OCI-LY7 (cell line): ENCODE measurements around the gene HARS2. TPM values are rescaled to one million over a fixed set of nuclear protein-coding genes. Genes with fewer than 3 reads are reported as not detected.
"Not testable (repeated sequence)": the region's sequence is repeated elsewhere in the genome, so short reads cannot be mapped to it uniquely, and the experiment has no call there.

Experiments
- BruUV-seq: library from RNA; stranded (reverse); fragments of 400-500 nt; replicated peaks from 2 replicates; lab custom pipeline; 2021; lab: Mats Ljungman, UMichigan
- CTCF ChIA-PET: fragments of 300-600 bp; sonication (Branson Sonifier 250); formaldehyde crosslinking; loops from one replicate; lab custom pipeline; 2022; ENCODE audit warnings: antibody characterized with exemption; ENCODE audit not compliant: unreplicated experiment; lab: Charles Lee
- POLR2A ChIA-PET: fragments of 300-600 bp; sonication (Branson Sonifier 250); formaldehyde crosslinking; loops from one replicate; lab custom pipeline; 2022; ENCODE audit warnings: antibody characterized with exemption; lab: Charles Lee
- DNase-seq: peaks from one replicate; pipeline ENCODE4 v3.0.0-alpha.2; 2015; ENCODE audit warnings: low spot score
- H2AFZ ChIP-seq: fragments of 200-600 bp; sonication (generic), shearing (Covaris generic); 2 replicates; pipeline ENCODE4 v1.6.1; 2014; ENCODE audit warnings: mild to moderate bottlenecking, antibody characterized with exemption, low read length, moderate library complexity
- H3K27ac ChIP-seq: fragments of 200-600 bp; sonication (generic); 2 replicates; pipeline ENCODE4 v1.5.1; 2014; ENCODE audit warnings: mixed run types, low read depth, mild to moderate bottlenecking, moderate library complexity, low read length, inconsistent platforms; ENCODE audit not compliant: poor library complexity, severe bottlenecking
- H3K36me3 ChIP-seq: fragments of 200-600 bp; sonication (generic); 2 replicates; pipeline ENCODE4 v1.6.1; 2014; ENCODE audit warnings: mild to moderate bottlenecking, antibody characterized with exemption, low read length, moderate library complexity, mixed read lengths; ENCODE audit not compliant: insufficient read depth
- H3K4me1 ChIP-seq: fragments of 200-600 bp; sonication (generic); 2 replicates; pipeline ENCODE4 v1.5.1; 2014; ENCODE audit warnings: mild to moderate bottlenecking, low read length; ENCODE audit not compliant: insufficient read depth, poor library complexity, severe bottlenecking
- H3K4me2 ChIP-seq: fragments of 200-600 bp; sonication (generic); 2 replicates; pipeline ENCODE4 v1.6.1; 2014; ENCODE audit warnings: mild to moderate bottlenecking, low read length
- H3K4me3 ChIP-seq: fragments of 200-600 bp; sonication (generic); 2 replicates; pipeline ENCODE4 v1.5.1; 2014; ENCODE audit warnings: mild to moderate bottlenecking, low read depth, low read length; ENCODE audit not compliant: poor library complexity, severe bottlenecking
- H3K79me2 ChIP-seq: fragments of 200-600 bp; sonication (generic); 2 replicates; pipeline ENCODE4 v1.6.1; 2016; ENCODE audit warnings: low read depth, mild to moderate bottlenecking, low read length, moderate library complexity, mixed read lengths; ENCODE audit not compliant: insufficient read depth
- H3K9me2 ChIP-seq: fragments of 200-600 bp; sonication (generic); 2 replicates; pipeline ENCODE4 v1.6.1; 2016; ENCODE audit warnings: mild to moderate bottlenecking, low read length, mixed read lengths; ENCODE audit not compliant: insufficient read depth
- H3K9me3 ChIP-seq: fragments of 200-600 bp; sonication (generic); 2 replicates; pipeline ENCODE4 v1.6.1; 2014; ENCODE audit warnings: mild to moderate bottlenecking, mixed run types, low read length, mixed read lengths
- H4K20me1 ChIP-seq: fragments of 200-600 bp; sonication (generic); 2 replicates; pipeline ENCODE4 v1.6.1; 2014; ENCODE audit warnings: mild to moderate bottlenecking, antibody characterized with exemption, low read length, moderate library complexity, mixed read lengths; ENCODE audit not compliant: insufficient read depth
- EZH2phosphoT487 ChIP-seq: fragments of 200-600 bp; sonication (generic); IDR thresholded peaks from 2 replicates; pipeline ENCODE4 v1.6.1; 2018; ENCODE audit warnings: low read depth, borderline replicate concordance, mild to moderate bottlenecking, mixed run types, antibody characterized with exemption, low read length, moderate library complexity, mixed read lengths
- intact Hi-C: fragments of 100-400 bp; cut with micrococcal nuclease; formaldehyde crosslinking; loops from one replicate; pipeline ENCODE4 v1.10.0; 2022; ENCODE audit not compliant: unreplicated experiment
- total RNA-seq, 2 experiments: library from RNA; depleted of rRNA in 1 of 2; stranded (reverse); fragments of >200 nt in 1 of 2; shearing (Covaris generic) in 1 of 2; gene quantifications; 2 replicates each; pipeline ENCODE4 v1.2.3, GENCODE V29; 2014 to 2022
- TF ChIP-seq, protein P1 (sequence below): fragments of 200-600 bp; sonication (generic); conservative IDR thresholded peaks from 2 replicates; pipeline ENCODE4 v1.5.1; 2014; ENCODE audit warnings: mild to moderate bottlenecking, antibody characterized with exemption, low read length, moderate library complexity, mixed read lengths

The HARS2 gene
- total RNA-seq, 2 experiments from 2014 or later: 20.8 to 27.3 TPM

DNA sequence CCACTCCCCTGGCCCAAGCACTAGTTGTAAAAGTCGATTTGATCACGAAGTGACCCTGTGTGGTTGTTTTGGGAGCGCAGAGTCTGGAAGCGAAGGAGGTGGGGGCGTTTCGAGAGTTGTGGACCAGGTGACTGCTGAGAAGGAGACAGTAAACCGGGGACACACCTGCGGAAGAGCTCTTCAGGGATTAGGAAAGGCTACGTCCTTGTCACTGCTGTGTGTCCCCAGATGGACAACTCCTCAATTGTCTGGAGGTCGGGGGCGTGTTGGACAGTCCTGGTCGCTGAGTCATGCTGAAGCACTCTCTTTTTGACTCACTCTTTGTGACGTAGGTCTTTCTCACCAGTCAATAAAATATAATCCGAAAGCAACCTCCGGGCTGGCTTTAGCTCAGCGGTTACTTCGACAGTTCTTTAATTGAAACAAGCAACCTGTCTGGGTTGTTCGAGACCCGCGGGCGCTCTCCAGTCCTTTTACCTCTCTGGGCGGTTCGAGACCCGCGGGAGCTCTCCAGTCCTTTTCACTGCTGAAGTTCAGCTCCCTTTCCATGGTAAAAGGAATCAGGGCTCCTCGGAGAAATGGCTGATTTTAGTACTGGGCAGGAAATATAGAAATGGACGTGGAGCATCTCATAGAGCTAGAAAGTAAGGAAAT lies 19.8 kb downstream of the HARS2 start:
- ChIA-PET CTCF (no interaction called here), POLR2A (interaction anchor here (0.6 to 0.9 kb wide), 3 partner anchors 19 to 901 kb away, joined by 3 to 4 read pairs (median 3); no protein-coding TSS in a partner anchor)
- BruUV-seq: no TSS peak

GRCh38 chr5:140711794-140712193 lies 20.5 kb downstream of the HARS2 start:
- ChIA-PET CTCF (no interaction called here), POLR2A (interaction anchor here (0.6 to 0.9 kb wide), 2 partner anchors 18 to 902 kb away, joined by 3 read pairs; no protein-coding TSS in a partner anchor)
- no peak overlapping the region for H2AFZ ChIP-seq
- no peaks in the 10 kb centered on the region for H3K9me2 ChIP-seq
- H3K79me2 ChIP-seq: no peaks in the 10 kb centered on the region
- DNase-seq: no peak
- TF ChIP-seq, protein P1, sequence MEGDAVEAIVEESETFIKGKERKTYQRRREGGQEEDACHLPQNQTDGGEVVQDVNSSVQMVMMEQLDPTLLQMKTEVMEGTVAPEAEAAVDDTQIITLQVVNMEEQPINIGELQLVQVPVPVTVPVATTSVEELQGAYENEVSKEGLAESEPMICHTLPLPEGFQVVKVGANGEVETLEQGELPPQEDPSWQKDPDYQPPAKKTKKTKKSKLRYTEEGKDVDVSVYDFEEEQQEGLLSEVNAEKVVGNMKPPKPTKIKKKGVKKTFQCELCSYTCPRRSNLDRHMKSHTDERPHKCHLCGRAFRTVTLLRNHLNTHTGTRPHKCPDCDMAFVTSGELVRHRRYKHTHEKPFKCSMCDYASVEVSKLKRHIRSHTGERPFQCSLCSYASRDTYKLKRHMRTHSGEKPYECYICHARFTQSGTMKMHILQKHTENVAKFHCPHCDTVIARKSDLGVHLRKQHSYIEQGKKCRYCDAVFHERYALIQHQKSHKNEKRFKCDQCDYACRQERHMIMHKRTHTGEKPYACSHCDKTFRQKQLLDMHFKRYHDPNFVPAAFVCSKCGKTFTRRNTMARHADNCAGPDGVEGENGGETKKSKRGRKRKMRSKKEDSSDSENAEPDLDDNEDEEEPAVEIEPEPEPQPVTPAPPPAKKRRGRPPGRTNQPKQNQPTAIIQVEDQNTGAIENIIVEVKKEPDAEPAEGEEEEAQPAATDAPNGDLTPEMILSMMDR: no peak
- no peak for TF ChIP-seq EZH2phosphoT487
- H3K27ac ChIP-seq: no peak overlapping the region
- no peak overlapping the region for H3K4me3 ChIP-seq
- no peaks in the 10 kb centered on the region for H4K20me1 ChIP-seq
- no peak overlapping the region for H3K4me2 ChIP-seq
- no TSS peak for BruUV-seq
- no peaks in the 10 kb centered on the region for H3K4me1 ChIP-seq
- H3K36me3 ChIP-seq: peaks cover 11% of the 10 kb centered on the region; the same call in 1 of the 2 replicates
- no peaks in the 10 kb centered on the region for H3K9me3 ChIP-seq
- intact Hi-C loops: no loop called here

More for the DNA sequence above, 19.8 kb downstream of the HARS2 start:
- peak overlapping the region; percentile 22; the same call in 1 of the 2 replicates for H3K4me2 ChIP-seq
- H3K36me3 ChIP-seq: peaks cover 18% of the 10 kb centered on the region
- no peaks in the 10 kb centered on the region for H3K4me1 ChIP-seq
- no peaks in the 10 kb centered on the region for H4K20me1 ChIP-seq
- no peak for TF ChIP-seq EZH2phosphoT487
- TF ChIP-seq, protein P1: no peak
- no peak overlapping the region for H3K27ac ChIP-seq
- intact Hi-C loops: no loop called here
- no peaks in the 10 kb centered on the region for H3K9me3 ChIP-seq
- no peaks in the 10 kb centered on the region for H3K9me2 ChIP-seq
- H3K4me3 ChIP-seq: no peak overlapping the region
- H3K79me2 ChIP-seq: no peaks in the 10 kb centered on the region
- peak overlapping the region; percentile 18; the same call in 1 of the 2 replicates for H2AFZ ChIP-seq
- no peak for DNase-seq

GRCh38 chr5:140713562-140714094 lies 22.4 kb downstream of the HARS2 start:
- intact Hi-C loops: no loop called here
- Histone ChIP-seq H3K4me2 (no peak overlapping the region), H2AFZ (no peak overlapping the region), H3K4me1 (no peaks in the 10 kb centered on the region), H3K79me2 (no peaks in the 10 kb centered on the region), H3K9me3 (no peaks in the 10 kb centered on the region), H3K4me3 (no peak overlapping the region), H3K9me2 (no peaks in the 10 kb centered on the region), H3K36me3 (no peaks in the 10 kb centered on the region), H4K20me1 (no peaks in the 10 kb centered on the region), H3K27ac (no peak overlapping the region)
- ChIA-PET CTCF (no interaction called here), POLR2A (interaction anchor here (0.7 kb wide), 1 partner anchor 1843 kb away, joined by 5 read pairs; no protein-coding TSS in a partner anchor)
- no TSS peak for BruUV-seq
- DNase-seq: no peak
- TF ChIP-seq, protein P1: no peak
- no peak for TF ChIP-seq EZH2phosphoT487

GRCh38 chr5:140716238-140716637 lies 25.0 kb downstream of the HARS2 start:
- H3K9me3 ChIP-seq, H3K4me3 ChIP-seq, H3K4me1 ChIP-seq, BruUV-seq, H3K9me2 ChIP-seq, CTCF ChIA-PET, DNase-seq, intact Hi-C loops, H3K27ac ChIP-seq, H3K4me2 ChIP-seq, H3K79me2 ChIP-seq, H4K20me1 ChIP-seq, H2AFZ ChIP-seq, H3K36me3 ChIP-seq, POLR2A ChIA-PET: not testable (repeated sequence)
